ENCODE results near the gene GZF1.

The GZF1 gene

GRCh38 chr20:23371496-23371895 is 9.5 kb downstream of the GZF1 start:
- TF ChIP-seq EZH2phosphoT487 (IDR thresholded peaks at IDR 0.05; ENCODE audit: low read depth) (no peak), CTCF (IDR thresholded peaks at IDR 0.05; ENCODE audit: low read depth, low read length) (no peak)
- Histone ChIP-seq H3K36me3 (replicated peaks; ENCODE audit: low read depth, low read length) (peaks cover 94% of the 10 kb centered on the region), H3K9ac (ENCODE audit: low read length) (no peak overlapping the region), H3K9me3 (ENCODE audit: insufficient read depth, low read length) (no peaks in the 10 kb centered on the region), H3K4me3 (ENCODE audit: low read length) (no peak overlapping the region), H3K27ac (ENCODE audit: low read length) (peak overlapping the region; percentile 31), H2AFZ (ENCODE audit: low read depth, low read length) (no peak overlapping the region), H3K27me3 (ENCODE audit: low read depth, low read length) (no peaks in the 10 kb centered on the region), H3K4me1 (ENCODE audit: low read length) (peaks cover 23% of the 10 kb centered on the region), H4K20me1 (ENCODE audit: insufficient read depth, low read length) (peaks cover 21% of the 10 kb centered on the region), H3K79me2 (ENCODE audit: low read length) (peaks cover 30% of the 10 kb centered on the region), H3K4me2 (ENCODE audit: low read length) (no peak overlapping the region)

GRCh38 chr20:23374441-23374840 is 12.5 kb downstream of the GZF1 start:
- H3K9ac ChIP-seq (ENCODE audit: low read length): no peak overlapping the region
- H3K36me3 ChIP-seq (replicated peaks; ENCODE audit: low read depth, low read length): peaks cover 73% of the 10 kb centered on the region
- no peaks in the 10 kb centered on the region; the same call in 1 of the 2 replicates for H4K20me1 ChIP-seq (ENCODE audit: insufficient read depth, low read length)
- H3K9me3 ChIP-seq (ENCODE audit: insufficient read depth, low read length): no peaks in the 10 kb centered on the region
- H2AFZ ChIP-seq (ENCODE audit: low read depth, low read length): no peak overlapping the region
- TF ChIP-seq EZH2phosphoT487 (IDR thresholded peaks at IDR 0.05; ENCODE audit: low read depth): no peak
- no peak for TF ChIP-seq CTCF (IDR thresholded peaks at IDR 0.05; ENCODE audit: low read depth, low read length)
- H3K4me1 ChIP-seq (ENCODE audit: low read length): peaks cover 10% of the 10 kb centered on the region
- 0 out of 2 replicates have a peak, but pooled peaks cover under 1% of the 10 kb centered on the region for H3K79me2 ChIP-seq (ENCODE audit: low read length)
- H3K4me3 ChIP-seq (ENCODE audit: low read length): no peak overlapping the region
- no peaks in the 10 kb centered on the region for H3K27me3 ChIP-seq (ENCODE audit: low read depth, low read length)
- no peak overlapping the region for H3K4me2 ChIP-seq (ENCODE audit: low read length)
- H3K27ac ChIP-seq (ENCODE audit: low read length): no peak overlapping the region

- H3K36me3 ChIP-seq (replicated peaks; ENCODE audit: low read depth, low read length): peaks cover 60% of the 10 kb centered on the region
- no peak overlapping the region for H3K27ac ChIP-seq (ENCODE audit: low read length)
- H3K27me3 ChIP-seq (ENCODE audit: low read depth, low read length): no peaks in the 10 kb centered on the region
- peaks cover 10% of the 10 kb centered on the region for H3K4me1 ChIP-seq (ENCODE audit: low read length)
- H3K9me3 ChIP-seq (ENCODE audit: insufficient read depth, low read length): no peaks in the 10 kb centered on the region
- no peak overlapping the region for H3K4me3 ChIP-seq (ENCODE audit: low read length)
- H3K9ac ChIP-seq (ENCODE audit: low read length): no peak overlapping the region
- H4K20me1 ChIP-seq (ENCODE audit: insufficient read depth, low read length): no peaks in the 10 kb centered on the region
- H3K4me2 ChIP-seq (ENCODE audit: low read length): no peak overlapping the region
- TF ChIP-seq CTCF (IDR thresholded peaks at IDR 0.05; ENCODE audit: low read depth, low read length): no peak
- TF ChIP-seq EZH2phosphoT487 (IDR thresholded peaks at IDR 0.05; ENCODE audit: low read depth): no peak
- H3K79me2 ChIP-seq (ENCODE audit: low read length): no peaks in the 10 kb centered on the region
- no peak overlapping the region for H2AFZ ChIP-seq (ENCODE audit: low read depth, low read length)
Measured at GRCh38 chr20:23375827-23376226, 13.8 kb downstream of the GZF1 start.

- H2AFZ ChIP-seq (ENCODE audit: low read depth, low read length): no peak overlapping the region
- TF ChIP-seq CTCF (IDR thresholded peaks at IDR 0.05; ENCODE audit: low read depth, low read length) (no peak), EZH2phosphoT487 (IDR thresholded peaks at IDR 0.05; ENCODE audit: low read depth) (no peak)
- H3K9me3 ChIP-seq (ENCODE audit: insufficient read depth, low read length): no peaks in the 10 kb centered on the region
- H3K27ac ChIP-seq (ENCODE audit: low read length): no peak overlapping the region
- no peaks in the 10 kb centered on the region for H3K4me1 ChIP-seq (ENCODE audit: low read length)
- no peak overlapping the region for H3K4me2 ChIP-seq (ENCODE audit: low read length)
- peaks cover 37% of the 10 kb centered on the region for H3K36me3 ChIP-seq (replicated peaks; ENCODE audit: low read depth, low read length)
- H3K9ac ChIP-seq (ENCODE audit: low read length): no peak overlapping the region
- no peaks in the 10 kb centered on the region for H3K79me2 ChIP-seq (ENCODE audit: low read length)
- no peaks in the 10 kb centered on the region for H3K27me3 ChIP-seq (ENCODE audit: low read depth, low read length)
- H3K4me3 ChIP-seq (ENCODE audit: low read length): no peak overlapping the region
- H4K20me1 ChIP-seq (ENCODE audit: insufficient read depth, low read length): no peaks in the 10 kb centered on the region
Measured at GRCh38 chr20:23379772-23380171, 17.8 kb downstream of the GZF1 start.
